WTC11 (cell line): Measurements from ENCODE around the gene HSD17B3. TPM values are rescaled to one million over a fixed set of nuclear protein-coding genes. Genes with fewer than 3 reads are reported as not detected.
"Not testable (repeated sequence)": the region's sequence is repeated elsewhere in the genome, so short reads cannot be mapped to it uniquely, and the experiment has no call there.

Source experiments
- ATAC-seq: fragments of 200-7000 bp; cut with Tn5 transposase; 2 replicates; pipeline ENCODE4 v1.10.0; 2021; ENCODE audit warnings: mild to moderate bottlenecking, moderate library complexity
- CTCF ChIA-PET: fragments of 300-600 bp; sonication (Branson Sonifier 250); formaldehyde crosslinking; loops from one replicate; lab custom pipeline; 2021; ENCODE audit warnings: antibody characterized with exemption; lab: Charles Lee
- POLR2A ChIA-PET: fragments of 350-600 bp; sonication (Branson Sonifier 250); formaldehyde crosslinking; loops from one replicate; lab custom pipeline; 2021; ENCODE audit warnings: antibody characterized with exemption; lab: Charles Lee
- DNase-seq: peaks from one replicate; pipeline ENCODE4 v3.0.0; 2021; ENCODE audit warnings: low spot score
- H3K27ac Mint-ChIP-seq: 2 replicates; pipeline ENCODE4 v1.8.0; 2021; ENCODE audit warnings: mixed read lengths
- H3K27me3 Mint-ChIP-seq: 2 replicates; pipeline ENCODE4 v1.8.0; 2021; ENCODE audit warnings: low read depth, mild to moderate bottlenecking, moderate library complexity, mixed read lengths
- H3K36me3 Mint-ChIP-seq: 2 replicates; pipeline ENCODE4 v1.8.0; 2021; ENCODE audit warnings: mixed read lengths
- H3K4me1 Mint-ChIP-seq: 2 replicates; pipeline ENCODE4 v1.8.0; 2022; ENCODE audit warnings: mixed read lengths
- H3K4me3 Mint-ChIP-seq: 2 replicates; pipeline ENCODE4 v1.8.0; 2021; ENCODE audit warnings: mild to moderate bottlenecking, moderate library complexity, mixed read lengths
- H3K9me3 Mint-ChIP-seq: 2 replicates; pipeline ENCODE4 v1.8.0; 2021; ENCODE audit warnings: mixed read lengths
- ARID4B ChIP-seq: sonication (generic); formaldehyde crosslinking; IDR thresholded peaks from 2 replicates; pipeline ENCODE4 v1.8.0; 2023; ENCODE audit warnings: missing genetic modification reagents, mild to moderate bottlenecking, borderline replicate concordance
- CDX4 ChIP-seq: fragments of 250-450 bp; sonication (Bioruptor Pico); IDR thresholded peaks from 2 replicates; pipeline ENCODE4 v1.9.0; 2021; ENCODE audit warnings: moderate library complexity, mild to moderate bottlenecking, inconsistent platforms, borderline replicate concordance
- CTCF ChIP-seq: fragments of 200-600 bp; IDR thresholded peaks from 2 replicates; pipeline ENCODE4 v1.8.0; 2022; ENCODE audit warnings: antibody characterized with exemption
- E2F4 ChIP-seq: sonication (generic); formaldehyde crosslinking; IDR thresholded peaks from 2 replicates; pipeline ENCODE4 v1.8.1; 2022; ENCODE audit warnings: low read depth, mild to moderate bottlenecking, moderate library complexity, missing genetic modification reagents, borderline replicate concordance
- GABPB1 ChIP-seq: sonication (generic); formaldehyde crosslinking; IDR thresholded peaks from 2 replicates; pipeline ENCODE4 v1.8.1; 2023; ENCODE audit warnings: mild to moderate bottlenecking, missing genetic modification reagents
- RELA ChIP-seq: sonication (generic); formaldehyde crosslinking; IDR thresholded peaks from 2 replicates; pipeline ENCODE4 v1.8.1; 2022; ENCODE audit warnings: missing genetic modification reagents, mild to moderate bottlenecking, borderline replicate concordance
- SMAD3 ChIP-seq: sonication (generic); formaldehyde crosslinking; IDR thresholded peaks from 2 replicates; pipeline ENCODE4 v1.8.0; 2022; ENCODE audit warnings: missing genetic modification reagents, mild to moderate bottlenecking, borderline replicate concordance
- ZNF121 ChIP-seq: sonication (generic); formaldehyde crosslinking; IDR thresholded peaks from 2 replicates; pipeline ENCODE4 v1.8.0; 2023; ENCODE audit warnings: missing genetic modification reagents
- ZNF263 ChIP-seq: sonication (generic); formaldehyde crosslinking; IDR thresholded peaks from 2 replicates; pipeline ENCODE4 v1.8.1; 2022; ENCODE audit warnings: low read depth, mild to moderate bottlenecking, moderate library complexity, missing genetic modification reagents
- ZNF425 ChIP-seq: fragments of 250-450 bp; sonication (Bioruptor Pico); conservative IDR thresholded peaks from 2 replicates; pipeline ENCODE4 v1.9.0; 2021; ENCODE audit warnings: mild to moderate bottlenecking
- ZNF512 ChIP-seq: sonication (generic); formaldehyde crosslinking; IDR thresholded peaks from 2 replicates; pipeline ENCODE4 v1.8.1; 2022; ENCODE audit warnings: missing genetic modification reagents, borderline replicate concordance
- total RNA-seq: library from RNA; stranded (reverse); gene quantifications from 3 replicates; pipeline ENCODE4 v1.2.3, GENCODE V29; 2021

The HSD17B3 gene
- total RNA-seq, 1 experiment from 2014 or later = not detected

- Mint-ChIP-seq H3K4me1 (peaks cover 11% of the 10 kb centered on the region), H3K36me3 (peaks cover 11% of the 10 kb centered on the region), H3K9me3 (peaks cover 16% of the 10 kb centered on the region)
- H3K27ac Mint-ChIP-seq, H3K4me3 Mint-ChIP-seq, DNase-seq, CTCF ChIA-PET, ATAC-seq, POLR2A ChIA-PET, H3K27me3 Mint-ChIP-seq: not testable (repeated sequence)
- peak; percentile 58 for TF ChIP-seq GABPB1
Measured at GRCh38 chr9:96306958-96307357, 5.0 kb upstream of the HSD17B3 start.

GRCh38 chr9:96305171-96305570 lies 3.2 kb upstream of the HSD17B3 start:
- ChIA-PET POLR2A (no interaction called here), CTCF (interaction anchor here (1.1 to 1.7 kb wide), 3 partner anchors 12 to 73 kb away, joined by 3 to 9 read pairs (median 4); no protein-coding TSS in a partner anchor)
- no peak overlapping the region for H3K4me3 Mint-ChIP-seq

GRCh38 chr9:96304230-96304629 lies 2.3 kb upstream of the HSD17B3 start:
- no peaks in the 10 kb centered on the region; the same call in 1 of the 2 replicates for H3K27me3 Mint-ChIP-seq
- ChIA-PET CTCF (interaction anchor here (1.5 to 3.0 kb wide), 3 partner anchors 13 to 24 kb away, joined by 4 to 10 read pairs (median 9); no protein-coding TSS in a partner anchor), POLR2A (no interaction called here)

More at GRCh38 chr9:96305171-96305570, 3.2 kb upstream of the HSD17B3 start:
- TF ChIP-seq ZNF121 (peak; percentile 58; the same call in 1 of the 2 replicates), CDX4 (CRISPR knock-in tag) (no peak)
- DNase-seq (no peak), ATAC-seq (peak; percentile 69)
- Mint-ChIP-seq H3K9me3 (peaks cover 4% of the 10 kb centered on the region; the same call in 1 of the 2 replicates), H3K36me3 (no peaks in the 10 kb centered on the region), H3K27me3 (no peaks in the 10 kb centered on the region; the same call in 1 of the 2 replicates), H3K27ac (peak overlapping the region; percentile 70; the same call in 1 of the 2 replicates), H3K4me1 (peaks cover 11% of the 10 kb centered on the region)

More at GRCh38 chr9:96304230-96304629, 2.3 kb upstream of the HSD17B3 start:
- Mint-ChIP-seq H3K27ac (no peak overlapping the region), H3K4me3 (no peak overlapping the region), H3K36me3 (no peaks in the 10 kb centered on the region), H3K4me1 (peaks cover 11% of the 10 kb centered on the region), H3K9me3 (peaks cover 4% of the 10 kb centered on the region; the same call in 1 of the 2 replicates)
- no peak for TF ChIP-seq ZNF512 (CRISPR knock-in tag)
- TF ChIP-seq SMAD3 (CRISPR knock-in tag) = no peak
- TF ChIP-seq CTCF = no peak
- TF ChIP-seq E2F4 = no peak
- TF ChIP-seq RELA (CRISPR knock-in tag) = no peak
- TF ChIP-seq ZNF263 (CRISPR knock-in tag) = no peak
- TF ChIP-seq ARID4B = no peak
- TF ChIP-seq ZNF425 (CRISPR knock-in tag) = no peak
- ATAC-seq (no peak), DNase-seq (no peak)
